Spinal cord (tissue), 10 donors: ENCODE measurements around the gene GANAB. TPM values are rescaled to one million over a fixed set of nuclear protein-coding genes. Genes with fewer than 3 reads are reported as not detected.
"Not testable (repeated sequence)": the region's sequence is repeated elsewhere in the genome, so short reads cannot be mapped to it uniquely, and the experiment has no call there.

ENCODE experiments used
- DNase-seq, 6 donors: peaks; one replicate each; pipeline versions ENCODE4 v3.0.0 to v3.0.0-alpha.2; 2013 to 2015; ENCODE audit warnings: low spot score in 6 of 6, low read depth in 4 of 6
- H3K27ac ChIP-seq: one replicate; pipeline ENCODE4 v1.5.1; 2013; ENCODE audit warnings: low read depth, low read length, control low read depth
- H3K27me3 ChIP-seq: one replicate; pipeline ENCODE4 v1.6.1; 2013; ENCODE audit warnings: low read length; ENCODE audit not compliant: control insufficient read depth, insufficient read depth
- H3K36me3 ChIP-seq: one replicate; pipeline ENCODE4 v1.6.1; 2013; ENCODE audit warnings: low read length; ENCODE audit not compliant: control insufficient read depth, insufficient read depth
- H3K4me1 ChIP-seq: one replicate; pipeline ENCODE4 v1.6.1; 2013; ENCODE audit warnings: low read length; ENCODE audit not compliant: control insufficient read depth, insufficient read depth
- H3K4me3 ChIP-seq: one replicate; pipeline ENCODE4 v1.5.1; 2013; ENCODE audit warnings: low read depth, low read length, control low read depth
- H3K9me3 ChIP-seq: one replicate; pipeline ENCODE4 v1.6.1; 2013; ENCODE audit warnings: low read length; ENCODE audit not compliant: control insufficient read depth, insufficient read depth
- WGBS: methylation state at CpG from one replicate; pipeline ENCODE4 v1.1.5; 2013; ENCODE audit warnings: missing lambda C conversion rate; ENCODE audit not compliant: insufficient coverage; 5-methylcytosine and 5-hydroxymethylcytosine counted together
- polyA plus RNA-seq, 2 donors: library from polyadenylated mRNA; unstranded; fragments of 120-200 nt; gene quantifications; one replicate each; pipeline ENCODE4 v1.2.1, GENCODE V29; 2013; ENCODE audit not compliant: insufficient read length in 2 of 2
- total RNA-seq, 2 donors: library from RNA; depleted of rRNA in 1 of 2; stranded (reverse); fragments of 120-200 nt in 1 of 2; fragments of >200 nt in 1 of 2; gene quantifications; one replicate each; pipeline versions ENCODE4 v1.2.3 to v1.2.4, GENCODE V29; 2013 to 2014
- donor health status: healthy.

GANAB gene
- total and polyA plus RNA-seq, 4 donors: 119 to 195 (median 165) TPM

GRCh38 chr11:62599069-62599696 lies 47.2 kb downstream of the GANAB start:
- H3K27ac ChIP-seq: peak overlapping the region; percentile 41
- H3K36me3 ChIP-seq: peaks cover 48% of the 10 kb centered on the region

GRCh38 chr11:62595124-62595523 lies 51.3 kb downstream of the GANAB start:
- H3K4me1 ChIP-seq: peaks cover 45% of the 10 kb centered on the region
- no peak overlapping the region for H3K4me3 ChIP-seq
- H3K27me3 ChIP-seq: no peaks in the 10 kb centered on the region
- no peak overlapping the region for H3K27ac ChIP-seq
- 90% methylated on average over 7 of the region's 8 CpGs for WGBS
- H3K9me3 ChIP-seq: no peaks in the 10 kb centered on the region
- no peak for DNase-seq
- peaks cover 60% of the 10 kb centered on the region for H3K36me3 ChIP-seq

More at GRCh38 chr11:62599069-62599696, 47.2 kb downstream of the GANAB start:
- peak in 3 of 6 donors; percentile 70 to 96 (median 93) for DNase-seq
- 72% methylated on average over 3 of the region's 7 CpGs for WGBS
- peaks cover 29% of the 10 kb centered on the region for H3K4me1 ChIP-seq
- peak overlapping the region; percentile 70 for H3K4me3 ChIP-seq
- no peaks in the 10 kb centered on the region for H3K9me3 ChIP-seq
- no peaks in the 10 kb centered on the region for H3K27me3 ChIP-seq

GRCh38 chr11:62593434-62594044 lies 52.9 kb downstream of the GANAB start:
- Histone ChIP-seq H3K4me1 (peaks cover 33% of the 10 kb centered on the region), H3K4me3 (no peak overlapping the region), H3K36me3 (peaks cover 58% of the 10 kb centered on the region), H3K27me3 (no peaks in the 10 kb centered on the region), H3K9me3 (no peaks in the 10 kb centered on the region), H3K27ac (peak overlapping the region; percentile 11)
- DNase-seq: peak in 2 of 6 donors; percentile 64 to 83
- WGBS: 71% methylated on average over 9 of the region's 13 CpGs

- peak overlapping the region; percentile 98 for H3K27ac ChIP-seq
- peaks cover 59% of the 10 kb centered on the region for H3K36me3 ChIP-seq
- H3K4me3 ChIP-seq: no peak overlapping the region
- no peaks in the 10 kb centered on the region for H3K9me3 ChIP-seq
- H3K27me3 ChIP-seq: no peaks in the 10 kb centered on the region
- WGBS: 42% methylated on average over 5 of the region's 8 CpGs
- peak in 2 of 6 donors; percentile 4 to 60 for DNase-seq
- H3K4me1 ChIP-seq: peaks cover 33% of the 10 kb centered on the region
Measured at GRCh38 chr11:62592989-62593421, 53.4 kb downstream of the GANAB start.

- peaks cover 33% of the 10 kb centered on the region for H3K4me1 ChIP-seq
- H3K4me3 ChIP-seq: peak overlapping the region; percentile 97
- peak overlapping the region; percentile 98 for H3K27ac ChIP-seq
- H3K9me3 ChIP-seq: no peaks in the 10 kb centered on the region
- no peaks in the 10 kb centered on the region for H3K27me3 ChIP-seq
- no peak for DNase-seq
- 4% methylated on average over 14 of the region's 17 CpGs for WGBS
- peaks cover 54% of the 10 kb centered on the region for H3K36me3 ChIP-seq
Measured at GRCh38 chr11:62592146-62592815, 54.1 kb downstream of the GANAB start.

- peak within 1 kb of the TSS; percentile 98 for H3K27ac ChIP-seq
- H3K4me1 ChIP-seq: peaks cover 33% of the 10 kb centered on the region
- no peaks in the 10 kb centered on the region for H3K9me3 ChIP-seq
- no peaks in the 10 kb centered on the region for H3K27me3 ChIP-seq
- peak within 1 kb of the TSS; percentile 97 for H3K4me3 ChIP-seq
- DNase-seq: peak; percentile 97 to 100 (median 99)
- WGBS: under 1% methylated on average over 58 of the region's 58 CpGs
- H3K36me3 ChIP-seq: peaks cover 54% of the 10 kb centered on the region
Measured at GRCh38 chr11:62591448-62592145, 54.8 kb downstream of the GANAB start, which contains the start of gene TUT1. TSS of gene TUT1 (minus strand) at chr11:62591523. CDS start at chr11:62591485, 38 bp downstream.

GRCh38 chr11:62588966-62589637 lies 57.3 kb downstream of the GANAB start:
- WGBS: 82% methylated on average over 14 of the region's 18 CpGs
- Histone ChIP-seq H3K4me1 (peaks cover 32% of the 10 kb centered on the region), H3K27ac (no peak overlapping the region), H3K27me3 (no peaks in the 10 kb centered on the region), H3K36me3 (peaks cover 53% of the 10 kb centered on the region), H3K4me3 (no peak overlapping the region), H3K9me3 (no peaks in the 10 kb centered on the region)
- peak in 1 of 6 donors; percentile 14 for DNase-seq

GRCh38 chr11:62585356-62585755 lies 61.1 kb downstream of the GANAB start:
- H3K4me3 ChIP-seq, DNase-seq, H3K9me3 ChIP-seq, H3K27ac ChIP-seq, H3K4me1 ChIP-seq, H3K27me3 ChIP-seq: not testable (repeated sequence)
- 100% methylated on average over 4 of the region's 7 CpGs for WGBS
- H3K36me3 ChIP-seq: peaks cover 67% of the 10 kb centered on the region

- peaks cover 82% of the 10 kb centered on the region for H3K36me3 ChIP-seq
- H3K4me1 ChIP-seq, H3K4me3 ChIP-seq, DNase-seq, H3K27ac ChIP-seq, H3K9me3 ChIP-seq, H3K27me3 ChIP-seq: not testable (repeated sequence)
- 100% methylated on average over 3 of the region's 4 CpGs for WGBS
Measured at GRCh38 chr11:62581735-62582134, 64.7 kb downstream of the GANAB start.
